Left ventricle myocardium inferior (tissue), 1 donor: ENCODE data around the gene FBXO10. TPM values are rescaled to one million over a fixed set of nuclear protein-coding genes. Genes with fewer than 3 reads are reported as not detected.
"Not testable (repeated sequence)": the region's sequence is repeated elsewhere in the genome, so short reads cannot be mapped to it uniquely, and the experiment has no call there.

ENCODE experiments used
- DNase-seq: peaks from one replicate; pipeline ENCODE4 v3.0.0-alpha.2; 2020
- H3K27ac ChIP-seq: fragments of 200-600 bp; replicated peaks from 2 replicates; pipeline ENCODE4 v1.8.0; 2021
- H3K27me3 ChIP-seq: fragments of 200-600 bp; 2 replicates; pipeline ENCODE4 v1.8.0; 2021; ENCODE audit warnings: low read depth
- H3K36me3 ChIP-seq: fragments of 200-600 bp; 2 replicates; pipeline ENCODE4 v1.8.0; 2021
- H3K4me1 ChIP-seq: fragments of 200-600 bp; 2 replicates; pipeline ENCODE4 v1.8.0; 2021
- H3K4me3 ChIP-seq: fragments of 200-600 bp; 2 replicates; pipeline ENCODE4 v1.8.0; 2021; ENCODE audit warnings: mild to moderate bottlenecking, moderate library complexity
- H3K9me3 ChIP-seq: fragments of 200-600 bp; replicated peaks from 2 replicates; pipeline ENCODE4 v1.8.0; 2021
- intact Hi-C: fragments of 100-400 bp; cut with micrococcal nuclease; formaldehyde crosslinking; loops from one replicate; pipeline ENCODE4 v1.11.0; 2022
- total RNA-seq: library from RNA; stranded (reverse); fragmentation: NEBNext Ultra II Directional; extraction: Animal tissue kit (Norgen Biotek cat#: 25700); gene quantifications from one replicate; pipeline ENCODE4 v1.2.1, GENCODE V29; 2021
- TF ChIP-seq, protein P1 (sequence below): fragments of 200-600 bp; IDR thresholded peaks from 2 replicates; pipeline ENCODE4 v1.8.0; 2021; ENCODE audit warnings: antibody characterized with exemption, mild to moderate bottlenecking, borderline replicate concordance
- donor health status: DM: no; HTN: yes; CAD: no; lungs with severe emphysema.

FBXO10 gene
- total RNA-seq, 1 donor from 2014 or later = 6.7 TPM

DNA sequence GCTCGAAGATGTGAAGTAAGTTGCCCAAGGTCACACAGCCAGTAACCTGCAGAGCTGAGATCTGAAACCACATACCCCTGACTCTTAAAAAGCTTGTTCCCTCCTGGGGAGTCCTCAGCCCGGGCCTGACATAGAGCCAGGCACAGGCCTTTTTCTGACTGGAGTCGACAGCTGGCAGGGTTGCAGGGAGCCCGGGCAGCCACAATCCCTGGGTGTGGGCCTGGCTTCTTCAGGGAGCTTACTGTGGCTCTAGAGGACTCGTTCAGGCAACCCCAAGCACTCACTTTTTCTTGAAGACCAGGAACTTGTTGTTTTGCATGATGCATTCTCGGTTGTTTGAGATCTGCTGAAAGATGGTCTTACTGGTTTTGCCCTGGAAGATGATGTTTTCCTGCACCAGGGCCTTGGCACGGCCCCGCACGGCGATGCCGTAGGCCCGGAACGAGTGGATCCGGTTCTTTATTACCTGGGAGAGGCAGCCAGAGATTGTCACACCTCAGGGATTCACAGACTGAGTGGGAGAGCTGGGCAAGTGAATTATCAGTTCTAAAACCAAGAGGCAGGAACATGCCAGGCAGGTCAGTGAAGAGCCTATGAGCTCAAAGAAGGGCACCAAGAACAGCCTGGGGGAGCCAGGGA is 60.4 kb downstream of the FBXO10 start:
- Histone ChIP-seq H3K27me3 (no peaks in the 10 kb centered on the region), H3K4me3 (no peak overlapping the region), H3K27ac (no peak overlapping the region), H3K4me1 (no peaks in the 10 kb centered on the region), H3K36me3 (peaks cover 50% of the 10 kb centered on the region), H3K9me3 (no peaks in the 10 kb centered on the region)
- TF ChIP-seq, protein P1, sequence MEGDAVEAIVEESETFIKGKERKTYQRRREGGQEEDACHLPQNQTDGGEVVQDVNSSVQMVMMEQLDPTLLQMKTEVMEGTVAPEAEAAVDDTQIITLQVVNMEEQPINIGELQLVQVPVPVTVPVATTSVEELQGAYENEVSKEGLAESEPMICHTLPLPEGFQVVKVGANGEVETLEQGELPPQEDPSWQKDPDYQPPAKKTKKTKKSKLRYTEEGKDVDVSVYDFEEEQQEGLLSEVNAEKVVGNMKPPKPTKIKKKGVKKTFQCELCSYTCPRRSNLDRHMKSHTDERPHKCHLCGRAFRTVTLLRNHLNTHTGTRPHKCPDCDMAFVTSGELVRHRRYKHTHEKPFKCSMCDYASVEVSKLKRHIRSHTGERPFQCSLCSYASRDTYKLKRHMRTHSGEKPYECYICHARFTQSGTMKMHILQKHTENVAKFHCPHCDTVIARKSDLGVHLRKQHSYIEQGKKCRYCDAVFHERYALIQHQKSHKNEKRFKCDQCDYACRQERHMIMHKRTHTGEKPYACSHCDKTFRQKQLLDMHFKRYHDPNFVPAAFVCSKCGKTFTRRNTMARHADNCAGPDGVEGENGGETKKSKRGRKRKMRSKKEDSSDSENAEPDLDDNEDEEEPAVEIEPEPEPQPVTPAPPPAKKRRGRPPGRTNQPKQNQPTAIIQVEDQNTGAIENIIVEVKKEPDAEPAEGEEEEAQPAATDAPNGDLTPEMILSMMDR = no peak
- no peak for DNase-seq
- intact Hi-C loops = no loop called here

DNA sequence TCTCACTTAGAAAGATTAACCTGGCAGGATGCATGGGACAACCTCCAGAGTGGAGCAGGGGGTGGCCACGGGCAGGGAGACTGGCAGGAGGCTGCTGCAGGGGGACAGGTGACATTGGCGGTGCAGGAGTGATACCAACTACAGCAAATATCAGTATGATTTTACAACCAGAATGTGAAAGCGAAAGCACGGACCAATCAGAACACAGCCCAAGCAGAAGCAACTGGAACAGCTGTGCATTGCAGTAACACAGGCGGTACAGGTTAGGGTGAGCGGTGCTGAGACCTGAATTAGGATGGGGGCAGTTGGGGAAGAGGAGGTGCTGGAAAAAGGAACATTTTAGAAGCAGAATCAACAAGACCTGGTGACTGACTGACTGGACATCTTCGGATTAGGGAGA is 61.2 kb downstream of the FBXO10 start:
- intact Hi-C loops = no loop called here
- Histone ChIP-seq H3K27me3 (no peaks in the 10 kb centered on the region), H3K36me3 (peaks cover 44% of the 10 kb centered on the region), H3K4me1 (no peaks in the 10 kb centered on the region), H3K27ac (no peak overlapping the region), H3K9me3 (no peaks in the 10 kb centered on the region), H3K4me3 (no peak overlapping the region)
- no peak for DNase-seq
- TF ChIP-seq, protein P1 = no peak

DNA sequence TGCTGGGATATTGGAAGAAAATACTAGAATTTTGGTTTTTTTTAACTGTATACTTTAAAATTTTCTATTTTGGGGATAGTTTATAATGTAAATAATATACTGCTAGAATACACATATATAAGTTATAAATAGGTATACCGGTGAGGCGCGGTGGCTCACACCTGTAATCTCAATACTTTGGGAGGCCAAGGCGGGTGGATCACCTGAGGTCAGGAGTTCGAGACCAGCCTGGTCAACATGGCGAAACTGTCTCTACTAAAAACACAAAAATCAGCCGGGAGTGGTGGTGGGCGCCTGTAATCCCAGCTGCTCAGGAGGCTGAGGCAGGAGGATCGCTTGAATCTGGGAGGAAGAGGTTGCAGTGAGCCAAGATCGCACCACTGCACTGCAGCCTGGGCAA is 61.8 kb downstream of the FBXO10 start:
- DNase-seq, H3K4me1 ChIP-seq, H3K9me3 ChIP-seq, H3K4me3 ChIP-seq, intact Hi-C loops, H3K27me3 ChIP-seq, H3K27ac ChIP-seq: not testable (repeated sequence)
- H3K36me3 ChIP-seq = peaks cover 41% of the 10 kb centered on the region

DNA sequence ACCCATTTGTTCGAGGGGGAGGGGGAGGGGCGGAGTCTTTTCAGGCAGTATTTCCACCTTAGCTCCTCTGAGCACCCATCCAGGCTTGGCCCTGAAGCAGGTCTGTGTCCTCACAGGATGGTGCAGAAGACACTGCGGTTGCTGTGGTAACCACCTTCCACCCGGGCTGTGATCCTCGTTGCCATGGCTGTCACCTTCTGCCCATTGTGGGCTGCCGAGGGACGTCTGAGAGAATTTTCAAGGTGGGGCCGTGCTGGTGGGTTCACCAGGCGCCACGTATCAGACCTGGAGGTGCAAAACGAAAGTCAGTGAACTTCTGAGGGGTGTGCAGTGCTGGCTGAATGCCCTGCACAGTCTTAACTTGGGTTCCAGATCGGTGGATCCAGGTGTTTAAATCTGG is 63.7 kb downstream of the FBXO10 start:
- no peak overlapping the region for H3K4me3 ChIP-seq
- DNase-seq = no peak
- no peak overlapping the region for H3K27ac ChIP-seq
- TF ChIP-seq, protein P1 = no peak
- H3K27me3 ChIP-seq = no peaks in the 10 kb centered on the region
- H3K4me1 ChIP-seq = no peaks in the 10 kb centered on the region
- H3K9me3 ChIP-seq = no peaks in the 10 kb centered on the region
- peaks cover 35% of the 10 kb centered on the region for H3K36me3 ChIP-seq
- intact Hi-C loops = no loop called here

DNA sequence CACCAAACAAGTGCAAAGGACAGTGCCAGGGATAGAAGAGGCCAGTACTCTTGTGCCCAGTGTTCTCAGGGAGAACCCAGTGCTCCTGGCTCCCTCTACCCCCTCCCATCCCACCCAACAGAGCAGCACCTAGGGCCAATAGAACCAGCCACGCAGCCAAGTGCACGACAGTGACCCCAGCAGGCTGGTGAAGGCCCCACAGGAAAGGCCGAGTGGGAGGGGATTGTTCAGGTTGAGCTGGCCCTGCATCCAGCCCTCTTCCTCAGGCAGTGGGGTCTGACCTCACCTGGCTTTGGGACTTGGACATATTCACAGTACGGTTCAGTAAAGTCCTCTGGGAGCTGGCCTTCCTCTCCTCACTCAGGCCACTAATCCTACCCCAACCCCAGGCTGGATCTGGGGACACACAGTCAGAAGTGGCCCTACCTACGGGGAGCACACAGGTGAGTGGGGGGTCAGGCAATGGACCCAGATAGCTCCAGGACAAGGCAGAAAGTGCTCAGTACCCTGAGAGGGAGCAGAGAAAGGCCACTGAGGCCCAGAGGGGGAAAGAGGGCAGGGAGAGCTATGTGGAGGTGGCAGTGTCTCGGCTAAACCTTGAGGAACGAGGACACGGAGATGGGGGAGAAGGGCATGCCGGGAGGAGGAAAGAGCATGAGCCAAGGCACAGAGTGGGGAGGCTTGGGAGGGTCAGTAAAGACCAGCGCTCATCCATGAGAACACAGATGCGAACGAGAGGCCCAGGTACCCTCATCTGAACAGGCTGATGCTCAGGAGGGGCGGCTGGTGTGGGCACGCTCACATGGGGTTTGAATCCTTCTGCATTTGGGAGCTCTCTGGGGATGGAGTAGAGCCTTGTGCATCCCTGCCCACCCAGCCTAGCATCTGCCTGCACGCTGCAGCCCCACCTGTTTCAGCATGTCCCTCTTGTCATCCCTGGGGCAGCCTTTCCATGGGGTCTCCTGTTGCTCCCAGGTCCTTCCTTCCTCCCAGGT is 64.9 kb downstream of the FBXO10 start:
- H3K27ac ChIP-seq = no peak overlapping the region
- intact Hi-C loops = no loop called here
- no peak for DNase-seq
- no peak overlapping the region for H3K4me3 ChIP-seq
- H3K4me1 ChIP-seq = no peaks in the 10 kb centered on the region
- H3K27me3 ChIP-seq = no peaks in the 10 kb centered on the region
- TF ChIP-seq, protein P1 = no peak
- peaks cover 34% of the 10 kb centered on the region for H3K36me3 ChIP-seq
- no peaks in the 10 kb centered on the region for H3K9me3 ChIP-seq

DNA sequence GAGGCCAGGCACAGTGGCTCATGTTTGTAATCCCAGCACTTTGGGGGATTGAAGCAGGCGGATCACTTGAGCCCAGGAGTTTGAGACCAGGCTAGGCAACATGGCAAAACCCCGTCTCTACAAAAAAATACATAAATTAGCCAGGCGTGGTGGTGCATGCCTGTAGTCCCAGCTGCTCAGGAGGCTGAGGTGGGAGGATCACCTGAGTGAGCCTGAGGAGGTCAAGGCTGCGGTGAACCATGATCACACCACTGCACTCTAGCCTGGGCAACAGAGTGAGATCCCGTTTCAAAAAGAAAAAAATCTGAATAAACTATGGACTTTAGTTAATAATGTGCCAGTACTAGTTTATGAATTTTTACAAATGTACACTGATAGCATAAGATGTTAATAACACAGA is 66.1 kb downstream of the FBXO10 start:
- H3K9me3 ChIP-seq, intact Hi-C loops, H3K27ac ChIP-seq: not testable (repeated sequence)

More for the DNA sequence above, 66.1 kb downstream of the FBXO10 start:
- DNase-seq, H3K4me3 ChIP-seq, H3K27me3 ChIP-seq, H3K4me1 ChIP-seq: not testable (repeated sequence)
- peaks cover 26% of the 10 kb centered on the region for H3K36me3 ChIP-seq
